A549 (cell line): ENCODE data around the gene ARHGAP22. TPM values are rescaled to one million over a fixed set of nuclear protein-coding genes. Genes with fewer than 3 reads are reported as not detected.

Source experiments
- ATAC-seq, 2 experiments: fragments of 200-7000 bp in 1 of 2; fragments of >200 bp in 1 of 2; cut with Nextera tagmentation in 1 of 2; cut with Tn5 transposase in 1 of 2; 3 replicates each; pipeline versions ENCODE4 v1.8.0 to v1.9.1; 2018 to 2020; ENCODE audit warnings: mild to moderate bottlenecking in 1 of 2, moderate library complexity in 1 of 2
- CTCF ChIA-PET: fragments of 300-600 bp; sonication (Branson Sonifier 250); formaldehyde crosslinking; extraction: SDS; loops from one replicate; lab custom pipeline; 2021; ENCODE audit warnings: antibody characterized with exemption, inconsistent platforms; lab: Yijun Ruan, JAX
- POLR2A ChIA-PET: fragments of 350-600 bp; formaldehyde crosslinking; extraction: SDS; loops from one replicate; lab custom pipeline; 2021; ENCODE audit warnings: antibody characterized with exemption, inconsistent platforms; lab: Yijun Ruan, JAX
- DNase-seq, 2 experiments: peaks; one replicate each; pipeline versions ENCODE4 v3.0.0 to v3.0.0-alpha.2; 2011 to 2016; ENCODE audit warnings: low read depth in 1 of 2, low spot score in 1 of 2
- FAIRE-seq: peaks from 2 replicates; lab custom pipeline; 2011; peaks lifted over from hg19 to GRCh38; lab: Jason Lieb, UNC
- H3K27ac ChIP-seq, 2 experiments: fragments of >200 bp; sonication (Bioruptor Twin); formaldehyde crosslinking; 3 replicates each; pipeline ENCODE4 v1.5.1; 2016 to 2017
- H3K4me1 ChIP-seq: fragments of >200 bp; sonication (Bioruptor Twin); formaldehyde crosslinking; 3 replicates; pipeline ENCODE4 v1.6.1; 2016
- H3K4me2 ChIP-seq: fragments of >200 bp; sonication (Bioruptor Twin); formaldehyde crosslinking; 3 replicates; pipeline ENCODE4 v1.6.1; 2016
- H3K4me3 ChIP-seq: fragments of >200 bp; sonication (Bioruptor Twin); formaldehyde crosslinking; 3 replicates; pipeline ENCODE4 v1.5.1; 2016
- H3K9me3 ChIP-seq: fragments of >200 bp; sonication (Bioruptor Twin); formaldehyde crosslinking; 3 replicates; pipeline ENCODE4 v1.6.1; 2016
- CBX2 ChIP-seq: fragments of 200-600 bp; sonication (generic); IDR thresholded peaks from 2 replicates; pipeline ENCODE4 v1.6.1; 2016; ENCODE audit warnings: low read depth, mild to moderate bottlenecking, borderline replicate concordance
- CBX8 ChIP-seq: fragments of 200-600 bp; sonication (generic); IDR thresholded peaks from 2 replicates; pipeline ENCODE4 v1.6.1; 2016
- CHD2 ChIP-seq: fragments of 150-350 bp; IDR thresholded peaks from 2 replicates; pipeline ENCODE4 v1.6.1; 2014; ENCODE audit warnings: low read length; ENCODE audit not compliant: partially characterized antibody
- EHMT2 ChIP-seq: fragments of 200-600 bp; sonication (generic); IDR thresholded peaks from 2 replicates; pipeline ENCODE4 v1.6.1; 2016; ENCODE audit warnings: antibody characterized with exemption, low read depth, mild to moderate bottlenecking, moderate library complexity
- ELK1 ChIP-seq: fragments of 150-350 bp; IDR thresholded peaks from 2 replicates; pipeline ENCODE4 v1.6.1; 2014; ENCODE audit warnings: low read depth, mild to moderate bottlenecking, low read length
- FOSB ChIP-seq: fragments of 250-450 bp; sonication (Bioruptor Pico); IDR thresholded peaks from 2 replicates; pipeline ENCODE4 v1.5.0; 2020; ENCODE audit warnings: mild to moderate bottlenecking, moderate library complexity
- HOXB5 ChIP-seq: fragments of 250-450 bp; sonication (Bioruptor Pico); IDR thresholded peaks from 2 replicates; pipeline ENCODE4 v1.5.0; 2020; ENCODE audit warnings: mild to moderate bottlenecking, moderate library complexity
- JUN ChIP-seq, 2 experiments: fragments of >200 bp; sonication (Bioruptor Twin); formaldehyde crosslinking; IDR thresholded peaks; 2 replicates in 1 of 2; 3 replicates in 1 of 2; pipeline ENCODE4 v1.6.1; 2016 to 2017
- JUNB ChIP-seq: fragments of >200 bp; sonication (Bioruptor Twin); formaldehyde crosslinking; IDR thresholded peaks from 2 replicates; pipeline ENCODE4 v1.6.1; 2016
- MAX ChIP-seq: IDR thresholded peaks from 2 replicates; pipeline ENCODE4 v1.6.1; 2012
- PHF8 ChIP-seq: fragments of 200-600 bp; sonication (generic); IDR thresholded peaks from 2 replicates; pipeline ENCODE4 v1.6.1; 2016; ENCODE audit warnings: low read depth, mild to moderate bottlenecking, antibody characterized with exemption, moderate library complexity, borderline replicate concordance
- POLR2A ChIP-seq: IDR thresholded peaks from 2 replicates; pipeline ENCODE4 v1.6.1; 2012; ENCODE audit warnings: mild to moderate bottlenecking, low read length
- POLR2AphosphoS2 ChIP-seq: conservative IDR thresholded peaks from 2 replicates; pipeline ENCODE4 v1.6.1; 2012; ENCODE audit warnings: low read length, improper control_type of control experiment, inconsistent platforms
- RARB ChIP-seq: fragments of 250-450 bp; sonication (Bioruptor Pico); IDR thresholded peaks from 2 replicates; pipeline ENCODE4 v1.8.0; 2021; ENCODE audit warnings: mild to moderate bottlenecking, moderate library complexity
- RCOR1 ChIP-seq: fragments of 150-350 bp; IDR thresholded peaks from 2 replicates; pipeline ENCODE4 v1.6.1; 2014; ENCODE audit warnings: antibody characterized with exemption, low read length, low read depth
- RFX5 ChIP-seq: fragments of 450-650 bp; IDR thresholded peaks from 2 replicates; pipeline ENCODE4 v1.7.1; 2014; ENCODE audit warnings: antibody characterized with exemption, mild to moderate bottlenecking, moderate library complexity
- TFCP2L1 ChIP-seq: fragments of 250-450 bp; sonication (Bioruptor Pico); IDR thresholded peaks from 2 replicates; pipeline ENCODE4 v1.5.0; 2021; ENCODE audit warnings: mild to moderate bottlenecking
- ZC3H11A ChIP-seq: fragments of 450-650 bp; IDR thresholded peaks from 2 replicates; pipeline ENCODE4 v1.6.1; 2014; ENCODE audit warnings: antibody characterized with exemption, mild to moderate bottlenecking
- WGBS: methylation state at CpG from one replicate; pipeline ENCODE4 v1.1.6; 2017; ENCODE audit errors: missing lambda C conversion rate; 5-methylcytosine and 5-hydroxymethylcytosine counted together
- polyA plus RNA-seq, 4 experiments: library from polyadenylated mRNA; depleted of rRNA in 3 of 4; stranded (reverse); fragments of >200 nt; fragmentation: RNase III in 1 of 4; extraction: RNeasy Plus Mini Kit Qiagen cat#74134 plus additional on column Dnase treatment in 1 of 4; gene quantifications; 2 replicates in 3 of 4; 3 replicates in 1 of 4; pipeline ENCODE4 v1.2.3, GENCODE V29; 2011 to 2017
- TF ChIP-seq, protein P1 (sequence below): fragments of >200 bp; sonication (Bioruptor Twin); formaldehyde crosslinking; IDR thresholded peaks from 2 replicates; pipeline ENCODE4 v1.6.1; 2016
- TF ChIP-seq, protein P2 (sequence below): fragments of 200-600 bp; sonication (generic); IDR thresholded peaks from 2 replicates; pipeline ENCODE4 v1.6.1; 2016; ENCODE audit warnings: antibody characterized with exemption, mild to moderate bottlenecking, moderate library complexity
- TF ChIP-seq, protein P3 (sequence below): IDR thresholded peaks from 2 replicates; pipeline ENCODE4 v1.6.1; 2012; ENCODE audit warnings: low read depth, borderline replicate concordance

Gene ARHGAP22
- polyA plus RNA-seq, 2 of the 4 experiments (the other 2 are of a cell fraction) = 1.9 to 3.2 TPM

- 72% methylated on average over 6 of the region's 10 CpGs for WGBS
- H3K27ac ChIP-seq = no peak overlapping the region
- no peak overlapping the region for H3K4me2 ChIP-seq
- CTCF ChIA-PET = interaction anchor here (1.1 to 23.3 kb wide), 5 partner anchors 10 to 184 kb away, joined by 3 to 315 read pairs (median 10); no protein-coding TSS in a partner anchor
- TF ChIP-seq TFCP2L1 (CRISPR knock-in tag) (no peak), CHD2 (no peak), JUNB (no peak), HOXB5 (CRISPR knock-in tag) (no peak), CBX2 (no peak), FOSB (CRISPR knock-in tag) (no peak), MAX (no peak)
- DNase-seq (no peak), FAIRE-seq (no peak), ATAC-seq (no peak)
- no peaks in the 10 kb centered on the region for H3K4me1 ChIP-seq
- H3K4me3 ChIP-seq = no peak overlapping the region
- no peaks in the 10 kb centered on the region for H3K9me3 ChIP-seq
- POLR2A ChIA-PET = no interaction called here
Measured at GRCh38 chr10:48547061-48547895, 57.6 kb downstream of the ARHGAP22 start.

DNA sequence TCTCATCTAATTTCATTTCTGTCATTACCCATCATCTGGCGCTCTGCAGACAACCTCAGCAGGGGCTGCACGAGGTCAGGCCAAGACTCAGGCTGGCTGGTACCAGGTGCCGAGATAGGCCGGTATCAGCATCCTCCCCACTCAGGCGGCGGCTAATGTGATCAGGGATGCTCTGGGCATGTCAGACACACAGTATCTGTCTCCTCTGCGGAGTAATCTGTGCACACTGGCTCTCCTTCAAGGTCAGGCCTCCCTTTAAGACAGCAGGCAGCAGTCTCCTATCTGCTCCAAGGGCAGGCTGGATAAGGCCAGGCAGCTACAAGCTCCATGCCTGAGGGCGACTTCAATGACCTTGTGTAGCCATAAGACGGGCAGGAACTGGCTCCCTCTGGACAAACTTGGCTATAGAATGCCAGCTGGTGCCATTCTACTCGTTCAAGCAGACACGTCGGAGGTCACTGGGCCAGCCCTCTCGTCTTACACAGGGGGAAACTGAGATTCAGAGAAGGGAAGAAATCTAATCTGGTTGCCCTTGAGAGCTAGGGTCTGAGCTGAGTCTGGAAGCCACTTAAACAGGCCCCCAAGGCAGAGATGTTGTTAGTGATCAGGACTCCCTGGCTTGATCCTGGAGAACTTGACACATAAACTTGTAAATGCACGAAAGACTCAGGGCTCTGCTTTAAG, 59.3 kb downstream of the ARHGAP22 start:
- POLR2A ChIA-PET = no interaction called here

More for the DNA sequence above, 59.3 kb downstream of the ARHGAP22 start:
- 81% methylated on average over 10 of the region's 14 CpGs for WGBS
- TF ChIP-seq CBX8 = no peak
- TF ChIP-seq ZC3H11A = no peak
- TF ChIP-seq JUN (IDR thresholded peaks at IDR 0.05) = no peak
- no peak for TF ChIP-seq EHMT2
- TF ChIP-seq RARB (CRISPR knock-in tag) = no peak
- TF ChIP-seq PHF8 = no peak
- no peak for TF ChIP-seq ELK1
- no peak for TF ChIP-seq MAX
- TF ChIP-seq, protein P1, sequence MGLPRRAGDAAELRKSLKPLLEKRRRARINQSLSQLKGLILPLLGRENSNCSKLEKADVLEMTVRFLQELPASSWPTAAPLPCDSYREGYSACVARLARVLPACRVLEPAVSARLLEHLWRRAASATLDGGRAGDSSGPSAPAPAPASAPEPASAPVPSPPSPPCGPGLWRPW = no peak
- TF ChIP-seq RFX5 = no peak
- TF ChIP-seq, protein P2, sequence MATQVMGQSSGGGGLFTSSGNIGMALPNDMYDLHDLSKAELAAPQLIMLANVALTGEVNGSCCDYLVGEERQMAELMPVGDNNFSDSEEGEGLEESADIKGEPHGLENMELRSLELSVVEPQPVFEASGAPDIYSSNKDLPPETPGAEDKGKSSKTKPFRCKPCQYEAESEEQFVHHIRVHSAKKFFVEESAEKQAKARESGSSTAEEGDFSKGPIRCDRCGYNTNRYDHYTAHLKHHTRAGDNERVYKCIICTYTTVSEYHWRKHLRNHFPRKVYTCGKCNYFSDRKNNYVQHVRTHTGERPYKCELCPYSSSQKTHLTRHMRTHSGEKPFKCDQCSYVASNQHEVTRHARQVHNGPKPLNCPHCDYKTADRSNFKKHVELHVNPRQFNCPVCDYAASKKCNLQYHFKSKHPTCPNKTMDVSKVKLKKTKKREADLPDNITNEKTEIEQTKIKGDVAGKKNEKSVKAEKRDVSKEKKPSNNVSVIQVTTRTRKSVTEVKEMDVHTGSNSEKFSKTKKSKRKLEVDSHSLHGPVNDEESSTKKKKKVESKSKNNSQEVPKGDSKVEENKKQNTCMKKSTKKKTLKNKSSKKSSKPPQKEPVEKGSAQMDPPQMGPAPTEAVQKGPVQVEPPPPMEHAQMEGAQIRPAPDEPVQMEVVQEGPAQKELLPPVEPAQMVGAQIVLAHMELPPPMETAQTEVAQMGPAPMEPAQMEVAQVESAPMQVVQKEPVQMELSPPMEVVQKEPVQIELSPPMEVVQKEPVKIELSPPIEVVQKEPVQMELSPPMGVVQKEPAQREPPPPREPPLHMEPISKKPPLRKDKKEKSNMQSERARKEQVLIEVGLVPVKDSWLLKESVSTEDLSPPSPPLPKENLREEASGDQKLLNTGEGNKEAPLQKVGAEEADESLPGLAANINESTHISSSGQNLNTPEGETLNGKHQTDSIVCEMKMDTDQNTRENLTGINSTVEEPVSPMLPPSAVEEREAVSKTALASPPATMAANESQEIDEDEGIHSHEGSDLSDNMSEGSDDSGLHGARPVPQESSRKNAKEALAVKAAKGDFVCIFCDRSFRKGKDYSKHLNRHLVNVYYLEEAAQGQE = no peak
- TF ChIP-seq, protein P3, sequence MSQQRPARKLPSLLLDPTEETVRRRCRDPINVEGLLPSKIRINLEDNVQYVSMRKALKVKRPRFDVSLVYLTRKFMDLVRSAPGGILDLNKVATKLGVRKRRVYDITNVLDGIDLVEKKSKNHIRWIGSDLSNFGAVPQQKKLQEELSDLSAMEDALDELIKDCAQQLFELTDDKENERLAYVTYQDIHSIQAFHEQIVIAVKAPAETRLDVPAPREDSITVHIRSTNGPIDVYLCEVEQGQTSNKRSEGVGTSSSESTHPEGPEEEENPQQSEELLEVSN = no peak
- no peak for TF ChIP-seq POLR2AphosphoS2
- TF ChIP-seq RCOR1 = no peak
- TF ChIP-seq POLR2A = no peak
- ATAC-seq = no peak
- H3K4me2 ChIP-seq = no peak overlapping the region
- no peak overlapping the region for H3K4me3 ChIP-seq
- CTCF ChIA-PET = interaction anchor here (1.2 to 23.3 kb wide), 4 partner anchors 8 to 182 kb away, joined by 4 to 315 read pairs (median 12); no protein-coding TSS in a partner anchor
- no peak for FAIRE-seq
- H3K9me3 ChIP-seq = no peaks in the 10 kb centered on the region
- no peak overlapping the region for H3K27ac ChIP-seq
- DNase-seq = no peak
- no peaks in the 10 kb centered on the region for H3K4me1 ChIP-seq
